SKM-1 (cell line): ENCODE results near the gene PSMD11.
"Not testable (repeated sequence)": the region's sequence is repeated elsewhere in the genome, so short reads cannot be mapped to it uniquely, and the experiment has no call there.

Experiments
- DNase-seq: peaks from one replicate; lab custom pipeline; 2025; ENCODE audit not compliant: unreplicated experiment; lab: John Stamatoyannopoulos, UW

The PSMD11 gene

GRCh38 chr17:32510466-32510865, 66.2 kb downstream of the PSMD11 start:
- DNase-seq, result no peak

GRCh38 chr17:32512328-32512727, 68.0 kb downstream of the PSMD11 start:
- DNase-seq, result no peak

GRCh38 chr17:32513579-32513978, 69.3 kb downstream of the PSMD11 start:
- DNase-seq, result no peak

- no peak for DNase-seq
These were observed 70.3 kb downstream of the PSMD11 start for GRCh38 chr17:32514606-32515005.

GRCh38 chr17:32515677-32516383, 71.5 kb downstream of the PSMD11 start:
- no peak for DNase-seq

- DNase-seq, result no peak
These were observed 72.1 kb downstream of the PSMD11 start for GRCh38 chr17:32516450-32516849.

GRCh38 chr17:32516940-32517701, 72.8 kb downstream of the PSMD11 start:
- no peak for DNase-seq

- no peak for DNase-seq
These were observed 73.7 kb downstream of the PSMD11 start for GRCh38 chr17:32517982-32518381.

- DNase-seq, result no peak
These were observed 74.4 kb downstream of the PSMD11 start for GRCh38 chr17:32518646-32519227.

GRCh38 chr17:32519228-32520103, 75.2 kb downstream of the PSMD11 start:
- DNase-seq, result no peak

GRCh38 chr17:32520104-32520701, 75.9 kb downstream of the PSMD11 start:
- DNase-seq, result no peak

- DNase-seq, result no peak
These were observed 76.6 kb downstream of the PSMD11 start for GRCh38 chr17:32520737-32521404.

- no peak for DNase-seq
These were observed 78.8 kb downstream of the PSMD11 start for GRCh38 chr17:32523017-32523680.

GRCh38 chr17:32523827-32524552, 79.7 kb downstream of the PSMD11 start:
- DNase-seq, result no peak

- DNase-seq, result not testable (repeated sequence)
These were observed 80.2 kb downstream of the PSMD11 start for GRCh38 chr17:32524553-32524880.

- DNase-seq, result no peak
These were observed 80.8 kb downstream of the PSMD11 start for GRCh38 chr17:32525122-32525521.

- no peak for DNase-seq
These were observed 82.8 kb downstream of the PSMD11 start for GRCh38 chr17:32527146-32527545.

GRCh38 chr17:32528825-32529224, 84.5 kb downstream of the PSMD11 start:
- no peak for DNase-seq

GRCh38 chr17:32529604-32530003, 85.3 kb downstream of the PSMD11 start:
- no peak for DNase-seq
